ENCODE results near the gene RAD51B.

GRCh38 chr14:68670359-68670715, 850.8 kb downstream of the RAD51B start:
- no peak for TF ChIP-seq CTCF (optimal IDR thresholded peaks at IDR 0.05 in 1 of 3, IDR thresholded peaks at IDR 0.05 in 1 of 3, conservative IDR thresholded peaks at IDR 0.05 in 1 of 3; ENCODE audit: extremely low read depth in 1 of 3, insufficient read depth in 2 of 3, low read length in 3 of 3)
- no peak for TF ChIP-seq EZH2 (IDR thresholded peaks at IDR 0.05; ENCODE audit: low read length)

Measured in keratinocyte (primary cell).